HEK293 (cell line): ENCODE results near the gene PUM2.

Source experiments
- CTCF ChIA-PET: fragments of 350-600 bp; formaldehyde crosslinking; extraction: SDS; loops from one replicate; lab custom pipeline; 2021; ENCODE audit warnings: antibody characterized with exemption; lab: Yijun Ruan, JAX
- POLR2A ChIA-PET: fragments of 300-600 bp; formaldehyde crosslinking; extraction: SDS; loops from one replicate; lab custom pipeline; 2020; ENCODE audit warnings: antibody characterized with exemption, inconsistent platforms; lab: Yijun Ruan, JAX
- H3K27ac ChIP-seq: fragments of 200-500 bp; sonication (Bioruptor generic); 2 replicates; pipeline ENCODE4 v1.5.1; 2014; ENCODE audit warnings: low read depth, low read length, control low read depth, inconsistent platforms; ENCODE audit errors: extremely low read depth
- H3K36me3 ChIP-seq, 2 experiments: fragments of 200-500 bp in 1 of 2; sonication (Bioruptor generic) in 1 of 2; 1 replicate in 1 of 2; 2 replicates in 1 of 2; pipeline ENCODE4 v1.5.1; 2014 to 2017; ENCODE audit warnings: inconsistent platforms in 2 of 2, low read length in 2 of 2; ENCODE audit not compliant: control insufficient read depth in 2 of 2, insufficient read depth in 1 of 2
- H3K4me1 ChIP-seq: fragments of 200-500 bp; sonication (Bioruptor generic); 2 replicates; pipeline ENCODE4 v1.5.1; 2014; ENCODE audit warnings: mild to moderate bottlenecking, low read length, inconsistent platforms; ENCODE audit not compliant: control insufficient read depth, insufficient read depth
- H3K4me3 ChIP-seq: 2 replicates; pipeline ENCODE4 v1.5.1; 2011; ENCODE audit warnings: low read depth, mild to moderate bottlenecking, control low read depth, low read length, moderate library complexity
- H3K9me3 ChIP-seq: fragments of 200-500 bp; sonication (Bioruptor generic); 2 replicates; pipeline ENCODE4 v1.5.1; 2014; ENCODE audit warnings: low read depth, low read length, inconsistent platforms; ENCODE audit not compliant: control insufficient read depth, insufficient read depth
- GLI4 ChIP-seq: fragments of 450-650 bp; formaldehyde crosslinking; IDR thresholded peaks from 2 replicates; pipeline ENCODE4 v1.5.1; 2016; ENCODE audit warnings: missing biosample characterization, missing genetic modification characterization
- OSR2 ChIP-seq: fragments of 450-650 bp; formaldehyde crosslinking; IDR thresholded peaks from 2 replicates; pipeline ENCODE4 v1.5.1; 2016; ENCODE audit warnings: missing biosample characterization, missing genetic modification characterization
- OVOL3 ChIP-seq: fragments of 450-650 bp; formaldehyde crosslinking; IDR thresholded peaks from 2 replicates; pipeline ENCODE4 v1.5.1; 2016; ENCODE audit warnings: missing biosample characterization, missing genetic modification characterization
- REPIN1 ChIP-seq: fragments of 450-650 bp; formaldehyde crosslinking; IDR thresholded peaks from 2 replicates; pipeline ENCODE4 v1.5.1; 2017; ENCODE audit warnings: missing biosample characterization, missing genetic modification characterization, low read depth
- ZBTB17 ChIP-seq: fragments of 450-650 bp; formaldehyde crosslinking; IDR thresholded peaks from 2 replicates; pipeline ENCODE4 v1.5.1; 2016; ENCODE audit warnings: missing biosample characterization, missing genetic modification characterization
- ZNF10 ChIP-seq: fragments of 450-650 bp; formaldehyde crosslinking; IDR thresholded peaks from 2 replicates; pipeline ENCODE4 v1.5.1; 2017; ENCODE audit warnings: missing biosample characterization, missing genetic modification characterization
- ZNF174 ChIP-seq: fragments of 450-650 bp; formaldehyde crosslinking; IDR thresholded peaks from 2 replicates; pipeline ENCODE4 v1.5.0; 2017; ENCODE audit warnings: missing biosample characterization, mild to moderate bottlenecking, missing genetic modification characterization
- ZNF311 ChIP-seq: fragments of 450-650 bp; formaldehyde crosslinking; IDR thresholded peaks from 2 replicates; pipeline ENCODE4 v1.5.1; 2017; ENCODE audit warnings: missing biosample characterization, missing genetic modification characterization, borderline replicate concordance
- ZNF549 ChIP-seq: fragments of 450-650 bp; IDR thresholded peaks from 2 replicates; pipeline ENCODE4 v1.5.1; 2018; ENCODE audit warnings: missing biosample characterization, missing genetic modification characterization, mild to moderate bottlenecking, inconsistent platforms, moderate library complexity
- ZNF626 ChIP-seq: fragments of 450-650 bp; sonication (Bioruptor Pico); formaldehyde crosslinking; IDR thresholded peaks from 2 replicates; pipeline ENCODE4 v1.5.1; 2018; ENCODE audit warnings: missing biosample characterization, missing genetic modification characterization, inconsistent platforms
- ZNF654 ChIP-seq: fragments of 450-650 bp; formaldehyde crosslinking; IDR thresholded peaks from 2 replicates; pipeline ENCODE4 v1.5.1; 2016; ENCODE audit warnings: low read depth, missing biosample characterization, missing genetic modification characterization
- ZNF792 ChIP-seq: fragments of 450-650 bp; formaldehyde crosslinking; IDR thresholded peaks from 2 replicates; pipeline ENCODE4 v1.5.1; 2016; ENCODE audit warnings: missing biosample characterization, missing genetic modification characterization
- ZNF830 ChIP-seq: fragments of 450-650 bp; IDR thresholded peaks from 2 replicates; pipeline ENCODE4 v1.5.0; 2018; ENCODE audit warnings: missing biosample characterization, missing genetic modification characterization, low read depth, mild to moderate bottlenecking, moderate library complexity
- TF ChIP-seq, protein P1 (sequence below): fragments of 450-650 bp; formaldehyde crosslinking; IDR thresholded peaks from 2 replicates; pipeline ENCODE4 v1.5.1; 2017; ENCODE audit warnings: missing biosample characterization, mild to moderate bottlenecking, missing genetic modification characterization, moderate library complexity
- TF ChIP-seq, protein P2 (sequence below): fragments of 450-650 bp; formaldehyde crosslinking; conservative IDR thresholded peaks from 2 replicates; pipeline ENCODE4 v1.5.1; 2016; ENCODE audit warnings: low read depth, missing biosample characterization, missing genetic modification characterization
- TF ChIP-seq, protein P3 (sequence below): fragments of 450-650 bp; formaldehyde crosslinking; IDR thresholded peaks from 2 replicates; pipeline ENCODE4 v1.5.1; 2016; ENCODE audit warnings: missing biosample characterization, missing genetic modification characterization
- TF ChIP-seq, protein P4 (sequence below): fragments of 450-650 bp; formaldehyde crosslinking; IDR thresholded peaks from 2 replicates; pipeline ENCODE4 v1.5.1; 2016; ENCODE audit warnings: missing biosample characterization, missing genetic modification characterization
- TF ChIP-seq, protein P5 (sequence below): fragments of 450-650 bp; formaldehyde crosslinking; IDR thresholded peaks from 2 replicates; pipeline ENCODE4 v1.5.1; 2016; ENCODE audit warnings: missing biosample characterization, missing genetic modification characterization
- TF ChIP-seq, protein P6 (sequence below): sonication (generic); formaldehyde crosslinking; IDR thresholded peaks from 2 replicates; pipeline ENCODE4 v1.8.1; 2022; ENCODE audit warnings: mild to moderate bottlenecking, moderate library complexity, missing genetic modification reagents

The PUM2 gene

DNA sequence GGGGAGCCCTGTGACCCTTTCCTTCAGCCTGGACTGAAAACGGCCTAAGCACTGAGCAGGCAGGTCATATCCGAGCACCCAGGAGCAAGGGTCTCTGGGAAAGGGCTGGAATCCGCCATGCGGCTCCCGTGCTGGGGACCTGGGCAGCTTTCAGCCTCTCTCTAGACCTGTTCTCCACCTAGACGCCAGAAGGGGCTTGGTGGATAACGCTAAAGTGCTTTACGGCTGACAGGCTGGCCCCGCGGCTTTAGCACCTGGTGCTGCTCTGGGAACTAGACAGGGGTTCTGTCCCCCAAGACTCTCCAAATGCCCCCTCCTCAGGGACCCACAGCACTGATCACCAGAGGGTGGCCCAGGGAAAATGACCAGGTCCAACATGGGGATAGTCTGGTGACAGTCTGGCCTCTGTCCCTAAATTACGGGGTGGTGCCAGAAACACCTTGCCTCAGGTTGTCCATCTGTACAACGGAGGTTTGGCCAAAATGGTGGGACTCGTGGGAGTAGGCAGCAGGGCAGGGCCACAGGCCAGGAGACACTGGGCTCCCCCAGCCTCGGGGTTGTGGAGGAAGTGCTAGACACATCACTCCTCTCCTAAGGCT lies 138.7 kb downstream of the PUM2 start:
- POLR2A ChIA-PET: interaction anchor here (2.2 kb wide), 1 partner anchor 10 kb away, joined by 6 read pairs; no protein-coding TSS in a partner anchor
- H3K4me3 ChIP-seq: no peak overlapping the region
- CTCF ChIA-PET: no interaction called here
- H3K4me1 ChIP-seq: peaks cover 15% of the 10 kb centered on the region
- H3K27ac ChIP-seq: peak overlapping the region; percentile 34; the same call in 1 of the 2 replicates
- TF ChIP-seq, protein P1, sequence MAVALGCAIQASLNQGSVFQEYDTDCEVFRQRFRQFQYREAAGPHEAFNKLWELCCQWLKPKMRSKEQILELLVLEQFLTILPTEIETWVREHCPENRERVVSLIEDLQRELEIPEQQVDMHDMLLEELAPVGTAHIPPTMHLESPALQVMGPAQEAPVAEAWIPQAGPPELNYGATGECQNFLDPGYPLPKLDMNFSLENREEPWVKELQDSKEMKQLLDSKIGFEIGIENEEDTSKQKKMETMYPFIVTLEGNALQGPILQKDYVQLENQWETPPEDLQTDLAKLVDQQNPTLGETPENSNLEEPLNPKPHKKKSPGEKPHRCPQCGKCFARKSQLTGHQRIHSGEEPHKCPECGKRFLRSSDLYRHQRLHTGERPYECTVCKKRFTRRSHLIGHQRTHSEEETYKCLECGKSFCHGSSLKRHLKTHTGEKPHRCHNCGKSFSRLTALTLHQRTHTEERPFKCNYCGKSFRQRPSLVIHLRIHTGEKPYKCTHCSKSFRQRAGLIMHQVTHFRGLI (tag by site-specific recombination): peak; percentile 37; the same call in 1 of the 2 replicates
- TF ChIP-seq ZNF654: no peak
- no peak for TF ChIP-seq ZNF174 (tag by site-specific recombination)
- no peaks in the 10 kb centered on the region for H3K9me3 ChIP-seq
- H3K36me3 ChIP-seq: peaks cover 0 to 4% of the 10 kb centered on the region in 2 experiments; a peak in 1 of 3 replicates

DNA sequence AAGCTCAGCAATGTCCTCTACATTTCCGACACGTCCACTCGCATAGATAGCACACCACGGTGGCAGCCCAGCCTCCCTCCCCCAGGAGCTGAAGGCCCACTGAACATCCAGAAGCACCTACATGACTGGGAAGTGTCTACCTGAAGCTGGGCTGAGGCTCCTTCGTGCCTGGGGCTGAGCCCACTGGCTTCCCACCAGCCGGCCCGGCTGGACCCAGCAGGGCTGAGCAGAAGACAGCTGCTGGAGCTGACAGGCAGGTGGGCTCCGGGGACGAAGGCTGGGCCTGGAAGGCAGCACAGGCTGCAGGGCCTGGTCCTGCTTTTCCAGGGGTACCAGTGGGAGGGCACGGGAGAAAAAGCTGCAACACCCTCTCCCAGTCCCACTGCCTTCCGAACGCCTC lies 139.2 kb downstream of the PUM2 start:
- Histone ChIP-seq H3K4me3 (no peak overlapping the region), H3K36me3 (peaks cover 0 to 4% of the 10 kb centered on the region in 2 experiments; a peak in 1 of 3 replicates), H3K4me1 (peaks cover 15% of the 10 kb centered on the region), H3K27ac (no peak overlapping the region), H3K9me3 (no peaks in the 10 kb centered on the region)
- TF ChIP-seq OSR2 (tag by site-specific recombination) (no peak), ZNF792 (tag by site-specific recombination) (no peak), REPIN1 (no peak), GLI4 (tag by site-specific recombination) (no peak), OVOL3 (no peak), ZNF626 (no peak), ZBTB17 (tag by site-specific recombination) (no peak), ZNF549 (no peak), ZNF10 (tag by site-specific recombination) (no peak), ZNF830 (tag by site-specific recombination) (no peak), ZNF311 (tag by site-specific recombination) (no peak)
- TF ChIP-seq, protein P2, sequence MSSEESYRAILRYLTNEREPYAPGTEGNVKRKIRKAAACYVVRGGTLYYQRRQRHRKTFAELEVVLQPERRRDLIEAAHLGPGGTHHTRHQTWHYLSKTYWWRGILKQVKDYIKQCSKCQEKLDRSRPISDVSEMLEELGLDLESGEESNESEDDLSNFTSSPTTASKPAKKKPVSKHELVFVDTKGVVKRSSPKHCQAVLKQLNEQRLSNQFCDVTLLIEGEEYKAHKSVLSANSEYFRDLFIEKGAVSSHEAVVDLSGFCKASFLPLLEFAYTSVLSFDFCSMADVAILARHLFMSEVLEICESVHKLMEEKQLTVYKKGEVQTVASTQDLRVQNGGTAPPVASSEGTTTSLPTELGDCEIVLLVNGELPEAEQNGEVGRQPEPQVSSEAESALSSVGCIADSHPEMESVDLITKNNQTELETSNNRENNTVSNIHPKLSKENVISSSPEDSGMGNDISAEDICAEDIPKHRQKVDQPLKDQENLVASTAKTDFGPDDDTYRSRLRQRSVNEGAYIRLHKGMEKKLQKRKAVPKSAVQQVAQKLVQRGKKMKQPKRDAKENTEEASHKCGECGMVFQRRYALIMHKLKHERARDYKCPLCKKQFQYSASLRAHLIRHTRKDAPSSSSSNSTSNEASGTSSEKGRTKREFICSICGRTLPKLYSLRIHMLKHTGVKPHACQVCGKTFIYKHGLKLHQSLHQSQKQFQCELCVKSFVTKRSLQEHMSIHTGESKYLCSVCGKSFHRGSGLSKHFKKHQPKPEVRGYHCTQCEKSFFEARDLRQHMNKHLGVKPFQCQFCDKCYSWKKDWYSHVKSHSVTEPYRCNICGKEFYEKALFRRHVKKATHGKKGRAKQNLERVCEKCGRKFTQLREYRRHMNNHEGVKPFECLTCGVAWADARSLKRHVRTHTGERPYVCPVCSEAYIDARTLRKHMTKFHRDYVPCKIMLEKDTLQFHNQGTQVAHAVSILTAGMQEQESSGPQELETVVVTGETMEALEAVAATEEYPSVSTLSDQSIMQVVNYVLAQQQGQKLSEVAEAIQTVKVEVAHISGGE (tag by site-specific recombination): no peak
- TF ChIP-seq, protein P3, sequence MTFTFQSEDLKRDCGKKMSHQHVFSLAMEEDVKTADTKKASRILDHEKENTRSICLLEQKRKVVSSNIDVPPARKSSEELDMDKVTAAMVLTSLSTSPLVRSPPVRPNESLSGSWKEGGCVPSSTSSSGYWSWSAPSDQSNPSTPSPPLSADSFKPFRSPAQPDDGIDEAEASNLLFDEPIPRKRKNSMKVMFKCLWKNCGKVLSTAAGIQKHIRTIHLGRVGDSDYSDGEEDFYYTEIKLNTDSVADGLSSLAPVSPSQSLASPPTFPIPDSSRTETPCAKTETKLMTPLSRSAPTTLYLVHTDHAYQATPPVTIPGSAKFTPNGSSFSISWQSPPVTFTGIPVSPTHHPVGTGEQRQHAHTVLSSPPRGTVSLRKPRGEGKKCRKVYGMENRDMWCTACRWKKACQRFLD (tag by site-specific recombination): no peak
- TF ChIP-seq, protein P4, sequence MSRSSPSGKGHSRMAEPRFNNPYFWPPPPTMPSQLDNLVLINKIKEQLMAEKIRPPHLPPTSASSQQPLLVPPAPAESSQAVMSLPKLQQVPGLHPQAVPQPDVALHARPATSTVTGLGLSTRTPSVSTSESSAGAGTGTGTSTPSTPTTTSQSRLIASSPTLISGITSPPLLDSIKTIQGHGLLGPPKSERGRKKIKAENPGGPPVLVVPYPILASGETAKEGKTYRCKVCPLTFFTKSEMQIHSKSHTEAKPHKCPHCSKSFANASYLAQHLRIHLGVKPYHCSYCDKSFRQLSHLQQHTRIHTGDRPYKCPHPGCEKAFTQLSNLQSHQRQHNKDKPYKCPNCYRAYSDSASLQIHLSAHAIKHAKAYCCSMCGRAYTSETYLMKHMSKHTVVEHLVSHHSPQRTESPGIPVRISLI: no peak
- TF ChIP-seq, protein P5, sequence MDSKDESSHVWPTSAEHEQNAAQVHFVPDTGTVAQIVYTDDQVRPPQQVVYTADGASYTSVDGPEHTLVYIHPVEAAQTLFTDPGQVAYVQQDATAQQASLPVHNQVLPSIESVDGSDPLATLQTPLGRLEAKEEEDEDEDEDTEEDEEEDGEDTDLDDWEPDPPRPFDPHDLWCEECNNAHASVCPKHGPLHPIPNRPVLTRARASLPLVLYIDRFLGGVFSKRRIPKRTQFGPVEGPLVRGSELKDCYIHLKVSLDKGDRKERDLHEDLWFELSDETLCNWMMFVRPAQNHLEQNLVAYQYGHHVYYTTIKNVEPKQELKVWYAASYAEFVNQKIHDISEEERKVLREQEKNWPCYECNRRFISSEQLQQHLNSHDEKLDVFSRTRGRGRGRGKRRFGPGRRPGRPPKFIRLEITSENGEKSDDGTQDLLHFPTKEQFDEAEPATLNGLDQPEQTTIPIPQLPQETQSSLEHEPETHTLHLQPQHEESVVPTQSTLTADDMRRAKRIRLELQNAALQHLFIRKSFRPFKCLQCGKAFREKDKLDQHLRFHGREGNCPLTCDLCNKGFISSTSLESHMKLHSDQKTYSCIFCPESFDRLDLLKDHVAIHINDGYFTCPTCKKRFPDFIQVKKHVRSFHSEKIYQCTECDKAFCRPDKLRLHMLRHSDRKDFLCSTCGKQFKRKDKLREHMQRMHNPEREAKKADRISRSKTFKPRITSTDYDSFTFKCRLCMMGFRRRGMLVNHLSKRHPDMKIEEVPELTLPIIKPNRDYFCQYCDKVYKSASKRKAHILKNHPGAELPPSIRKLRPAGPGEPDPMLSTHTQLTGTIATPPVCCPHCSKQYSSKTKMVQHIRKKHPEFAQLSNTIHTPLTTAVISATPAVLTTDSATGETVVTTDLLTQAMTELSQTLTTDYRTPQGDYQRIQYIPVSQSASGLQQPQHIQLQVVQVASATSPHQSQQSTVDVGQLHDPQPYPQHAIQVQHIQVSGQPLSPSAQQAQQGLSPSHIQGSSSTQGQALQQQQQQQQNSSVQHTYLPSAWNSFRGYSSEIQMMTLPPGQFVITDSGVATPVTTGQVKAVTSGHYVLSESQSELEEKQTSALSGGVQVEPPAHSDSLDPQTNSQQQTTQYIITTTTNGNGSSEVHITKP: no peak
- TF ChIP-seq, protein P6, sequence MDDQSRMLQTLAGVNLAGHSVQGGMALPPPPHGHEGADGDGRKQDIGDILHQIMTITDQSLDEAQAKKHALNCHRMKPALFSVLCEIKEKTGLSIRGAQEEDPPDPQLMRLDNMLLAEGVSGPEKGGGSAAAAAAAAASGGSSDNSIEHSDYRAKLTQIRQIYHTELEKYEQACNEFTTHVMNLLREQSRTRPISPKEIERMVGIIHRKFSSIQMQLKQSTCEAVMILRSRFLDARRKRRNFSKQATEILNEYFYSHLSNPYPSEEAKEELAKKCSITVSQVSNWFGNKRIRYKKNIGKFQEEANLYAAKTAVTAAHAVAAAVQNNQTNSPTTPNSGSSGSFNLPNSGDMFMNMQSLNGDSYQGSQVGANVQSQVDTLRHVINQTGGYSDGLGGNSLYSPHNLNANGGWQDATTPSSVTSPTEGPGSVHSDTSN (CRISPR knock-in tag): no peak
- ChIA-PET CTCF (no interaction called here), POLR2A (interaction anchor here (2.2 kb wide), 1 partner anchor 11 kb away, joined by 6 read pairs; no protein-coding TSS in a partner anchor)
